ENCODE data around the gene PLPP3.

The PLPP3 gene

DNA sequence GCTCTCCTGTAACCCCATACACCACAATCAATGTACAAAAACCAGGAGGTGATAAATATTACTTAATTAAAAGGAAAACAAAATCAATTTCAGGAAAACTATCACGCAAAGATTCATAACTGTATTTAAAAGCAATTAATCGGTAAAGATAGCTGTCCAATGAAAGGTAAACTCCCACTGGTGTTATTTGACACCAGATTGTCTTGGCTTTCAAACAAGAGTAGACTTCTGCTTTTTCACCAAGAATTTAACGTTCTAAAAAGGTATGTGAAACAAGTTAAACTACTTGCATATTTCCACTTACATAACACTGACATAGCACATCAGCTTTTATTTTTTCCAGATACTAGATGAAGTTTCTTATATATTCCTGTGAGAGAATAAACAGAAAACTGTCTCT lies 3.5 kb downstream of the PLPP3 start:
- DNase-seq: no peak

DNA sequence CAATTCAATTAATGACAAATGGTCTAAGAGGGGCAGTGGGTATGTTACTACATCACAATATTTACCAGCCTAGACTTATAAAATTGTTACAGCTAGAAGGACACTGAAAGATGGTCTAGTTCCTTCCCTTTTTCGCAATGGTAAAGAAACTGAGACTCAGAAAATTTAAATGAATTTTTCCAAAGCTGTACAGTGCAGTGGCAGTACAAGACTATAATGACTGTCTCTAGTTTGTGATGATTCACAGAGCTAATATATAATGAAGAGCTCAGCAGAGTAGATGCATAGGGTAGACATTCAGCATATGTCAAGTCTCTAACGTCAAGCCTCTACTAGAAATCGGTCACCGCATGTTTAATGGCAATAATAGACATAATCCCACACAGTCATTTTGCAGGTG lies 4.6 kb downstream of the PLPP3 start:
- no peak for DNase-seq

DNA sequence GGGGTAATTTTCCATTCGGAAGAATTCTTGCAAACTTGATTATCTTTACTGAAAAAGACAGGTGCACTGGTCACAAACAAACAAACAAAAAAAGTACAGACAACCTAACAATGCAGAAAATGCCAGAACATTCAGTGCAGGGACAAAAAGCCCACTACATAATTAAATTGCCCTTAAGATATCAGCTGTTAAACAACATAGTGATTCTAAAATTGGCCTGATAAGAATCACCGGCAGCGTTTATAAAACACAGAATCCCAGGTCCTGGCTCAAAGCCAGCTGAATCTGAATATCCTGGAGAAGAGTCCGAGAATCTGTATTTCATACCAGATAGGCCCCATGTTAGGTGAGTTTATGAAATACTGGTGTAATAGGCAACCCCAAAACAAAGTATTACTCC lies 6.1 kb downstream of the PLPP3 start:
- DNase-seq: no peak

DNA sequence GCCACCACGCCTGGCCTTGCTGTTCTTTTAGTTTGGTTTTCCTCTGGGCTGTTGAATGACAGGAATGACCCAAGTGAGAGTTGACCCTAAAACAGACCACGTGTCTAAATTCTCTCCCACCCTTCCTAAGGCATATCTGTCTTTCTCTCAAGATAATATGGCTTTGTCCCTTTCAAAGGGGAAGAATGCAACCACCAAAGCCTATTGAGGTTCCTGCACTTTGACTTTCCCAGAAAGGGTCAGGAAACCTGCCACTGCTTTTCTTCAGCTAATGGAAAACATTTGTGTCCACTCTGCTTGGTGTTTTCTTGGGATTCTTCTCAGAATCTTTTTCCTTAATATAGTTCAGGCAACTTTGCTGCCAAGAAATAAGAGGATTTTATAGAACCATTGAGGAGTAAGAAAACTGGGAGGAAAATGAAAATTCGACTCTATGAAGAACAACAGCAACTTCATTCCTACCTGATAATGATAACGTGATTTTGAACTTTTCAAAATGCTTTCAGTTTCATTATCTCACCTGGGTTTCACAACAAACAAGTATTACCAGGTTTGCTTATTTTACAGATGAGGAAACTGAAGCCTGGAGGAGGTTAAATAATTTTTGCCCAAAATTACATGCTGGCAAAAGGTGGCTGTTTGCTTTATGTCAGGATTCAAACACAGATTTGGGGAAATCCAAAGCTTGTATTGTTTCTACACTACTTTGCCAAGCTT lies 6.9 kb downstream of the PLPP3 start:
- no peak for DNase-seq

DNA sequence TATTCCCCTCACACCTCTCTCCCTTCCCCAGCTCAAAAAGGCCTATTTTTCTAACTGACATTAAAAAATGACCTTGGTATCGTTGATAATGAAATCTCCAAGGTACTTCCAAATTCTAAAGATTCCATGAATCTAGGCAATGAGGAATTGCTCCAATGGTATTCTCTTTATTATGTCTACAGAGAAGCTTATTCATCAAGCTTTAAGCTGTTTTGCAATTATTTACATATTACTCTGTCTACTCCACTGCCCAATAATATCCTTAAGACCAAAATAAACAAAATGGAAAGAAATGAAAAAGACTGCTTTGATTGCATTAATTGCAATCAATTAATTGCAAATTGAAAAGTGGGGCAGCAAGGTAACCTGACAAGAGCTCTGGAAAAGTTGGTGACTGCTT lies 7.9 kb downstream of the PLPP3 start:
- DNase-seq: no peak

DNA sequence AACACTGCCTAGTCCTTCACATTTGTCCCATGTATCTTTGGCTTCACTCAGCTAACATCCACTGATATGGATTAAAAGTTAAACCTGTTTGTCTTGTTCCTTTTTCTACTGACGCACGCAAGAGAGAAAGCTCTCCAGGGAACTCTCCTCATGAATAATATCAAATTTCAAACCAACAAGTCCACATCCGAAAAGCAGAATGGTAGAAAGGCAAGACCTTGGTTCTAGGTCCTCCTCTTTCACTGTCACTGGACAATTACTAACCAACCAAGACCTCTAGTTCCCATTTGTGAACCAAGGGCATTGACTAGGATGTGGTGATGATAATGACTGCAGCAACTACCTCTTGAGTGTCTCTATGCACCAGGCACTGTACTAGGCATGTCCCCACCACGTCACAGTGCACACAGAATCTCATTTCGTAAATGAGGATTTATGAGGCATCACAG lies 8.4 kb downstream of the PLPP3 start:
- DNase-seq: no peak

DNA sequence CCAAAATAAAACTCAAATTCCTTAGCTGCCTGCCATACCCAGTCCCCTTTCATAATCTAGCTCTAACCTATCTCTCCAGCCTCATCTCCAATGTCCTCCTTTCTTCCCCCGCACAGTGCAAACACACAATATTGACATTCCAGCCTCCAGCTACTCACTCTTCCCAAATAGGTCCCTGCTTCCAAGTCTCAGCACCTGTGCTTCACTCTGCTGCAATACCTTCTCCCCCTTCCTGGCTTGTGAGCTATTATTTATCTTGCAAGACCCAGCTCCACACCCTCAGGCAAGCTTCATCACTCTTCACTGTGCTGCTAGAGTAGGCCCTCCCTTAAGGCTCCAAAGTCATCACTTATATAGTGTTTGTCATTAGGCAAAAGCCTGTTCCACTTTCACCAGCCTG lies 9.7 kb downstream of the PLPP3 start:
- DNase-seq: no peak

DNA sequence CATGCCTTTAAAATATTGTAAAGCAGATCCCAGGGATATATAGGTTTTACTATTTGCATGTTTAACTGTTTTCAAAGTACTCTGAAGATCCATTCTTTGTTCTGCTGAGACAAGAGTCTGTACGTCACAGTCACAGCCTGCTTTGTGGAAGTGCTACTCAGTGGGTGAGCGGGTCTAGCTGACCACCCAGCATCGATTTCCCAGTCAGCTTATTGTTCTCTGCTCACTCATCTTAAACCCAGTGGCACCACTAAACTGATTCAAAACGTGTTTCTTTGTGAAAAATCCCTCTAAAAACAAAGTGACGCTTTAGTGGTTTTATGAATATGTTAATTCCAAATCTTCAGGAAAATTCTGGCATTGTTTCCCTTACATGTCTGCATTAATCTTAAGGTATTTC lies 12.4 kb downstream of the PLPP3 start:
- DNase-seq: no peak

DNA sequence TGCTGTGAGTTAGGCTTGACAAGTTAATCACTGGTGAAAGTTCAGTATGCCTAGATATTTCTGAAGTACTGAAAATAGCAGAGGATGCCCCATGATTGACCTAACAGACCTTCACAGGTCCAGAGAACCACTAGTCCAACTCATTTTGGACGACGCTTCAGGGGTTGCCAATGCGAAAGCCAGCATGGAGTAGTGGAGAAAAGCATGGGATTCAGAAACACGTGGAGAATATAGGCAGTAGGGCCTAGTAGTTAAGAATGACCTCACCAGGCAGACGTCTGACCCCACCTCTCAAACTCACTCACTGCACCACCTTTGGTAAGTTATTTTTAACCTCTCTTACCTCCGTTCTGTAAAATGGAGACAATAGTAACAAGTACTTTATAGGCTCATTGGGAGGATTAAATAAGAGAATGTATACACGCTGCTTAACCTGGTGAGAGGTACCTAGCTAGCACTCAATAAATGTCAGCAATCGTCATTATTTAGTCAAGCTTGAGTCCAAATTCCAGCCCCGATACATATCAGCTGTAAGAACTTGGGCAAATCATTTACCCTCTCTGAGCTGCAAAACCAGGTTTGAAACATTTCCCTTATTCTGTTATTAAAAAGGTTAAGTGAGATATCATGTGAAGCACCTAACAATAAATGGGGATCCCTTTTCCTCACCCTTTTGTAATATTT lies 13.2 kb downstream of the PLPP3 start:
- DNase-seq: no peak

DNA sequence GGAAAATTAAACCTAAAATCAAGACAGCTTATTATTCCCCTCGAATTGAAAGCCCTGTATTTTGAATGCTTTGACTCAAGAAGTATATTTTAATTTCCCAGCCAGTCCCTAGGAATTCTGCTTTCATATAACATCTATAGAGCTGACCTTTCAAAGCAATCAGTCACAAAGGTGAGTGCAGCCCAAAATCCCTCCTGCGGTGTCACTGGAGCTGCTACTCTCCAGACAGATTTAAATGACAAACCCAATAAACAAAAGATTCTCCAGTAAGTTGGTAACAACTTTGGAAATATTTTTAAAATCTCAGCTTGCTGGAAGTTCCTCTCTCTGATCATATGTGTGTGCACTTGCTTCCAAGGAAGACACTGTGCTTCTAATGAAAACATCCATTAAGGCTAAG lies 14.7 kb downstream of the PLPP3 start:
- no peak for DNase-seq

DNA sequence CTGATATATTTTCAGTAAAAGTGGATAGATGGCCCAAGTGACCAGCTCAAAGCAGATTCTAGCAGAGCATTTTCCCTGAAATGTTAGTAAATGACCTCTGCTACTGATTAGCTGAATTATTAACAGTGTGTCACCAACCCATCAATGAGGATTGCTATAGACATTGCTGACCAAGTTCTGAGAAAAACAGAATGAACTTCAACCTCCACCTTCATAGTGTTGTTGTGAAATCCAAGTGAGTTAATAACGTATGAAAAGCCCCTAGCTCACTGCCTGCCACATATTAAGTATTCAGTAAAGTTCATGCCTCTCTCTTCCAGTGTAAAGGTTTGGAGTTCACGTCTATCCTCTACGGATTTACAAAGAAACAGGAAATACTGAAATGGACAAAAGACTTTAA lies 15.8 kb downstream of the PLPP3 start:
- DNase-seq: no peak

DNA sequence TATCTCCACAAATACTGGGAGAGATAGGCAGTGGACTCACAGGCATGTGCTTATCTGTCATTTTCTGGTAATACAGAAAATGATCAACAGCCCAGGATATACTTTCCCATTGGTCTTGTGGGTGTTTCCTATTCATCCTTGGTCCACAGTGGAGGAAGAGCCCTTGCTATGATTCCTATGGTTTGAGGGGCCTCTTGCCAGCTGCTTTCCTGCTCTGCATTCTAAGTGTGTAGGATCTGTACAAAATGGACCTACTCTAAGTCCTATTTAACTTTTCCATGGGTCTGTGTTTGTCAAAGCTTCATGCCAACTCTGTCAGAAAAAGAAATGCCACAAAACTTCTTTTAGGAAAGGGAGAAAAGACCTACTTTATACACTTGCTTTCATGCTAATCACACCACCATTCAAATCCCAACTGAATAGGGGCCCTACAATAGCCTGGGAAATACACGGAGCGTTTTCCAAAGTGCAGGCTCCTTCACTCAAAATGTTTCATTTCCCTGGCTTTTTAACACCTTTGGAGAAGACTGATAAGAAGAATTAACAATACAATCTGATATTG lies 16.4 kb downstream of the PLPP3 start:
- no peak for DNase-seq

DNA sequence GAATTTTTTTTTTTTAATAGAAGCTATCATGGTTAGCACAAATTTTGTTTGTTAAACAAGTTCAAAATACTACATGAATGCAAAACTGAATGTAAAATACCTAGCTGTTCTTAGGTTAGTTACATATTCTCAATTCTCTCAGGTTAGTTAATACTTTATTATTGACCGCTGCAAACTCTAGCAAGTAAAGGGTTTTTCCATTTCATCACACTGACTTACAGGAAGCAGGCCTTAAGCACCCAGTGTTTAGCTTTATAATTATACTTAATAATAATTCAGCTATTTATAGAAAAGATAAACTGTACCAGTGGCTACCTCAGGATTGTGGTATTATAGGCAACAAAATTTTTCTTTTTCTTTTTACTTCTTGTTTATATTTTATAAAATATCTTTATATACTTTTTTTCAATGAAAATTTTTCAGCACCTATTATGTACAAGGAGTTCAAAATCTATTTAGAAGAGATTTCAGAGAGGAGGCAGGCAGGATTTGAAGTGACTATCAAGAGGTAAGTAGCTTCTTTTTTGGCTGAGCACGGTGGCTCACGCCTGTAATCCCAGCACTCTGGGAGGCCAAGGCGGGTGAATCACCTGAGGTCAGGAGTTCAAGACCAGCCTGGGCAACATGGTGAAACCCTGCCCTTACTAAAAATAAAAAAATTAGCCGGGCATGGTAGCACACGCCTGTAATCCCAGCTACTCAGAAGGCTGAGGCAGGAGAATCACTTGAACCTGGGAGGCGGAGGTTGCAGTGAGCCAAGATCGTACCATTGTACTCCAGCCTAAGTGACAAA lies 17.9 kb downstream of the PLPP3 start:
- DNase-seq: no peak

DNA sequence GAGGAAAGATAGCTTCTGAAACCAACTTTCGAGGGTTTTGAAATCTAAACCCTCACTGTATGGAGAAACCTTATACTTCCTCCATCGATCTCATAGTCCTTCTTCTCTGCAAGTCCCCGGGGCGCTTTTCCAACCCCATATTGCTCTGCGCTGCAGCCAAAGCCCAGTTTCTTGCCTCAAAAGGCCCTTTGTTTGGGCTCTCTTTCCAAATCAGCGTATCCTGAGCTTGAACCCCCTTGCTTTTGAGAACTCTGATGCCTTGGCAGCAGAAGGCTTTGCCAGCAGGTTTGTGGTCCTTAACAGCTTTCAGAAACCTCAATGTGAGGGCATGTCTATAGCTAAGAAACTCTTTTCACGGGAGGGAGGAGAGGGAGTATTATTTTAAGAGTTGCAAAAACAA lies 21.6 kb downstream of the PLPP3 start:
- no peak for DNase-seq

DNA sequence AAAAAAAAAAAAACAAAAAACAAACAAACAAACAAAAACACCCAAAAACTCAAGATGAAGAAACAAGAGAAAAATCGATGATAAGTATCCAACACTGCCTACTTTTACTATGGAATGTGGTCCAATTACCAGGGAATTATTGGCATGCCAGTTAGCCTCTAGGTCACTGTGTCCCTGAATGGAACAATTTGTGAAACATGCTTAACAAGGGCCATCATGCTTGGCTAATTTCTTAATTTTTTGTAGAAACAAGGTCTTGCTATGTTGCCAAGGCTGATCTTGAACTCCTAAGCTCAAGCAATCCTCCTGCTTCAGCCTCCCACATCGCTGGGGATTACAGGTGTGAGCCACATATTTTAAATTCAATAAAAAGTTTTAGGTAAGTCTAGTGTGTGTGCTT lies 23.9 kb downstream of the PLPP3 start:
- no peak for DNase-seq

DNA sequence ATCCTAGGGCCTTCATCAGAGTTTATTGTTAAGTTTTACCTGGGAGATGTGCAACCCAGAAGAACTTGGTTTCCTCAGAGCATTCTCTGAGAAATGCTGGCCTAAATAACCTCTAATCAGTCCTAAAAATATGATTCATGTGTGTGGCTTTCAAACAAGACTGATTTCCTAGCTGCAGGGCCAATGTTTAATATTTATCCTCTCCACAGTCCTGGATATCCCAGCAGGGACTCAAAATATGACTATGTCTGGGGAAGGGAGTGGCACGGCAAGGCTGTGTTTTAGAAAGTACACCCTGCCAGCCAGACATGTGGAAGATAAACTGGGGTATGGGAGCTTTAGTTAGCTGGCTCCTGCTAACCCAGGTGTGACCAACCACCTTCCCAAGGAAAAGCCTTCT lies 26.3 kb downstream of the PLPP3 start:
- DNase-seq: no peak

DNA sequence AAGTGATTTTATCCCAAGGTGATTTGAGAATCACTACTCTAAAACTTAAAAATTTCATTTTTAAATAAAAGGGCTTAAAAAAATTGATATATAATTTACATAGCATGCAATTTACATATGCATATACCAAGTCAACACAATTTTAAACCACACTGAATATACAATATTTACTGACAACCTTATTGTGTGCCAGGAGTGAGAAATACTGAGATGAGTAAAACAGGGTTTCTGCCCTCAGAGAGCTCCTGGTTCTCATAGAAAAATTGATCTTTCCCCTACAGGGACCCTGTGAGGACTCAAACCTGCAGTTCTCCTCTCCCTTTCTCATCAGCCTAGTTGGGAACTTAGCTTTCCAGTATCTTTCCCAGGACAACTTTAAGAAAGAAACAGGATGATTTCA lies 27.0 kb downstream of the PLPP3 start:
- DNase-seq: no peak

DNA sequence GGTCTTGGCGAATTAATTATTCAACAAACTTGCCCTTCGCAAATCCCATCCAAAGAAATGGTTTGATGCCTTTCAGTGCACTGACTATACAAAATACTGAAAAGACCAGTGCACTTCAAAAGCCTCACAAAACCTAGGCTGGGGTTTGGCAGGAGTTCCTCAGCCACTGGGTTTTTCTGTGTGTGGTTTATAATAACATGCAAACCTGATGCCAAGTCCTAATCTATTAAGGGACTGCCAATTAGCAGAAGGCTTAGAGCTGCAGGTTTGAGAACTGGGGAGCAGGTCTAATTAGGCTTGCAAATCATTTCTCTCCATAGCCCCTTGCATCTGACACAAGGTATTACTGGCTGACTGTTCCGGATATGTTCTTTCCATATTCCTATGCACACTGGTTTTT lies 27.7 kb downstream of the PLPP3 start:
- DNase-seq: no peak

DNA sequence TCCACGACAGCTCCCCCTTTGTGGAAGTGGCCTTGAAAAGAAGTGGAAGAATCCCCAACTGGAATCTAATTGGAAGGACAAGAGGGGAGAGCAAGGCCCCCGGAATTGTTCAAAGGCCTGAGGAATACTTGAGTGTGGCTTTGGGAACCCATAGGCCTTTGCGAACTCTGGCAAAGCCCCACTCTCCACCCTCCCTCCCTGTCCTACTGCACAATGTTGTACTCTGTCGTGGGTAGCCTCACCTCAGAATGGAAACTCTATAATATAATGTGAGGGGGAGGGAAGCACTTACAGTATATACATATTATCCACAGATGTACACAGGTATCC lies 28.5 kb downstream of the PLPP3 start:
- DNase-seq: no peak

DNA sequence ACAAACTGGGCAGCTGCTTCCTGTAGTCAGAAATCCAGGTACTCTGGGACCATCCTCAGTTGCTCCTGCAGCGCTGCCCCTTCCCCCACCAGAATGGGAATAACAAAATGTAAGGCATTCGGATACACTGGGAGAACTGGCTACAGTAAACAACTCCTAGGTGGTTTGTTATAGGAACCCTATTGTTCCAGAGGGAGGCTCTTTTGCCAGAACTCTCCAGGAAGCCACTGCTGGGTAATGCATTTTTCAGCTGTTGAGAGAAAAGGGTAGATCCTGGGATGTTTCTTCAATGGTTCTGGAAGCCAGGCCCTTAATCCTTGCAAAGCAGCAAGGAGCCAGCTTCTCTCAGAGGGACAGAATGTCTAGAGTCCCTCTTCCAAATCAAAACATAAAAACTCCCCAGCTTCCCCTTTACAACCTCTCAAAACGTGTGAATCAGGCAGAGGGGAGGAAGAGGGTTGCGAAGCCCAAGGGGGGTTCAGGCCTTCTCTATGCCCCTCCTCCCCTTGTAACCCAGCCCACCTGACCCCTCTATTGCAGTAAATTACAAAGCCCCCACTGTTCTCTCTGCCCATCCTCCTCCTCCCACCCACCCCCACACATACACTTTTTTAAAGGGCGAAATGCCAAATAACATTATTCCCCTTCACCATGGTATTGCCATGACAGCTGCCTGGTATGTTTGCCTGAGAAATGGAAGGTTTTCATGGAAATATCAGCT lies 29.1 kb downstream of the PLPP3 start:
- DNase-seq: no peak

DNA sequence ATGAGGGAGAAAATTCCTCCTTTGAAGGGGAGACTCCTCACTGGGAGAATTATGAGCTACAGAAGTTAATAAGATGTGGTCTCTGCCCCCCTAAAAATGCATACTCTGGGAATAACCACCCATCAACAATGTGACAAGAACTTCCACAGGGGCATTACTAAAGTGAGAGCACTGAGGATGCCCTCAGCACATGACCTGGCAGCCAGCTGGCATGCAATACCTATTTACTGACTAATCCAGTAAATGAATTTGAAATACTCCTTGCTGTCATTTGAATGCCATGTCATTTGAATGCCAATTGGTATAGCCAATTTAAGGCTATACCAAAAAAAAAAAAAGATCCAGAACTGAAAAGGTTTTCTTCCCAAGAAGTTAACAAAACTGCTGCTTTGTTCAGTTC lies 30.8 kb downstream of the PLPP3 start:
- DNase-seq: no peak

DNA sequence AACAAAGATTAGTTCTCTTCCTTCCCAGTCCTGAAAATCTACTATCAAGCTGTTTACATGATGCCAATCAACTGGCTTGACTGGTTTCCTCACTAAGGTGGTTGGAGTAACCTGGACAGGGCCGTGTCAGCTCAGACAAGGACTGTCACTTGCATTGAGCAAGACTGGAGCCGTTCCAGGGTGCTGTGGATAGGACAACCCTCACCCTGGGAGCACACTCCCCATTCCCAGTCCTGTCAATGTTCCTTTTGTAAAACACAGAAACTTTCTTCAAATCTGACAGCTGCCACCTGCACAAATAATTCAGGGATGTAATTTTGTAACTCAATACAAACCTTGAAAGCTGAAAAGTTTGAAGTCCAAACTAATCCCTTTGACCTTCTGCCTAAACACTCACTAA lies 31.4 kb downstream of the PLPP3 start:
- no peak for DNase-seq

DNA sequence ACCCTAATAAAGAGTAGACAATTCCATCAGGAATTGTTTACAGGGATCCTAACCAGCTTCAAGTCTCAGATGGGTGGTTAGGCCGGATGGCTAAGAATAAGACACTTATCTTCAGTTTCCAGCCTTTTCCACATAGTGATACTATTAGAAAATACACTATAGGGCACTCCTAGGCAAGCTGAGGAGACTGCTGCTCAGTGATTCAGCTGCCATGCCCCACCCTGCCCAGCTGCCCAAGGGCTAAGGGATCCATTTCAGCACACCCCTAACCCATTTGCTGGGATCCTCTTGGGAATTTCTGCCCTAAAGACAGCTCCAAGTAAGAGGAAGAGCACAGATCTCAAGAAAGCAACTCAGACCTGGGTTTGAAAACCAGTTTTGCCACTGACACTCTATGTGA lies 31.9 kb downstream of the PLPP3 start:
- DNase-seq: no peak

Data from NCI-H187 treated with DMSO at 0.1 percent for 48 hours (cell line).